Neural cell (in vitro differentiated cells): Measurements from ENCODE around the gene STRAP. TPM values are rescaled to one million over a fixed set of nuclear protein-coding genes. Genes with fewer than 3 reads are reported as not detected.

Experiments used
- H2AFZ ChIP-seq: fragments of 200-600, 300-800 bp; sonication (generic), shearing (Covaris generic); 2 replicates; pipeline ENCODE4 v1.6.0; 2014; ENCODE audit warnings: low read depth, mild to moderate bottlenecking, antibody characterized with exemption, low read length, moderate library complexity
- H3F3A ChIP-seq: fragments of 200-600 bp; shearing (Covaris generic); 2 replicates; pipeline ENCODE4 v1.6.1; 2016; ENCODE audit warnings: mild to moderate bottlenecking, moderate library complexity, mixed read lengths, antibody characterized with exemption, low read length; ENCODE audit not compliant: insufficient read depth, poor library complexity, severe bottlenecking
- H3K27ac ChIP-seq: fragments of 200-600, 300-800 bp; sonication (generic), shearing (Covaris generic); 2 replicates; pipeline ENCODE4 v1.5.1; 2014; ENCODE audit warnings: mild to moderate bottlenecking, low read length, moderate library complexity
- H3K27me3 ChIP-seq: fragments of 300-800, 200-600 bp; sonication (generic), shearing (Covaris generic); 2 replicates; pipeline ENCODE4 v1.6.0; 2014; ENCODE audit warnings: mild to moderate bottlenecking, low read depth, low read length, moderate library complexity; ENCODE audit not compliant: insufficient read depth
- H3K36me3 ChIP-seq: fragments of 300-800, 200-600 bp; sonication (generic), shearing (Covaris generic); 2 replicates; pipeline ENCODE4 v1.5.1; 2014; ENCODE audit warnings: mild to moderate bottlenecking, antibody characterized with exemption, low read length, moderate library complexity; ENCODE audit not compliant: insufficient read depth
- H3K4me2 ChIP-seq: fragments of 300-800, 200-600 bp; sonication (generic), shearing (Covaris generic); 2 replicates; pipeline ENCODE4 v1.6.0; 2014; ENCODE audit warnings: mild to moderate bottlenecking, low read length
- H3K4me3 ChIP-seq: fragments of 300-800, 200-600 bp; sonication (generic), shearing (Covaris generic); 2 replicates; pipeline ENCODE4 v1.5.1; 2014; ENCODE audit warnings: mild to moderate bottlenecking, low read length, moderate library complexity
- H3K79me2 ChIP-seq: fragments of 200-600 bp; shearing (Covaris generic); replicated peaks from 2 replicates; pipeline ENCODE4 v1.6.0; 2014; ENCODE audit warnings: mild to moderate bottlenecking, low read length, moderate library complexity; ENCODE audit not compliant: insufficient read depth
- H3K9ac ChIP-seq: fragments of 300-800, 200-600 bp; sonication (generic), shearing (Covaris generic); 2 replicates; pipeline ENCODE4 v1.6.1; 2016; ENCODE audit warnings: mild to moderate bottlenecking, low read length, mixed read lengths
- H3K9me2 ChIP-seq: fragments of 200-600 bp; shearing (Covaris generic); 2 replicates; pipeline ENCODE4 v1.6.1; 2016; ENCODE audit warnings: mild to moderate bottlenecking, low read length, mixed read lengths; ENCODE audit not compliant: insufficient read depth
- H3K9me3 ChIP-seq: fragments of 200-600, 300-800 bp; sonication (generic), shearing (Covaris generic); 2 replicates; pipeline ENCODE4 v1.6.1; 2016; ENCODE audit warnings: mild to moderate bottlenecking, mixed run types, low read length, moderate library complexity, mixed read lengths
- H4K20me1 ChIP-seq: fragments of 200-600 bp; shearing (Covaris generic); 2 replicates; pipeline ENCODE4 v1.6.1; 2016; ENCODE audit warnings: mild to moderate bottlenecking, mixed run types; ENCODE audit not compliant: insufficient read depth
- EP300 ChIP-seq: fragments of 450-650 bp; conservative IDR thresholded peaks from 2 replicates; pipeline ENCODE4 v1.6.1; 2014; ENCODE audit warnings: antibody characterized with exemption, mild to moderate bottlenecking, moderate library complexity; ENCODE audit not compliant: poor library complexity, severe bottlenecking
- EZH2 ChIP-seq: fragments of 200-600, 300-800 bp; shearing (Covaris generic), sonication (generic); IDR thresholded peaks from 2 replicates; pipeline ENCODE4 v1.6.1; 2014; ENCODE audit warnings: antibody characterized with exemption, low read length, borderline replicate concordance, mild to moderate bottlenecking; ENCODE audit not compliant: insufficient read depth, poor library complexity, severe bottlenecking
- MXI1 ChIP-seq: fragments of 450-650 bp; conservative IDR thresholded peaks from 2 replicates; pipeline ENCODE4 v1.6.1; 2014; ENCODE audit warnings: antibody characterized with exemption, mild to moderate bottlenecking; ENCODE audit not compliant: poor library complexity, severe bottlenecking
- POLR2AphosphoS5 ChIP-seq: IDR thresholded peaks from 2 replicates; pipeline ENCODE4 v1.6.1; 2012
- RAD21 ChIP-seq: fragments of 450-650 bp; conservative IDR thresholded peaks from 2 replicates; pipeline ENCODE4 v1.6.1; 2014; ENCODE audit warnings: antibody characterized with exemption, mild to moderate bottlenecking, moderate library complexity
- REST ChIP-seq: IDR thresholded peaks from 2 replicates; pipeline ENCODE4 v1.6.1; 2012; ENCODE audit warnings: borderline replicate concordance
- SMC3 ChIP-seq: fragments of 450-650 bp; conservative IDR thresholded peaks from 2 replicates; pipeline ENCODE4 v1.6.1; 2014; ENCODE audit warnings: antibody characterized with exemption, mild to moderate bottlenecking, moderate library complexity; ENCODE audit not compliant: poor library complexity
- TAF1 ChIP-seq: IDR thresholded peaks from 2 replicates; pipeline ENCODE4 v1.6.1; 2012; ENCODE audit warnings: low read depth
- polyA plus RNA-seq: library from polyadenylated mRNA; depleted of rRNA; stranded (reverse); fragments of >200 nt; gene quantifications from 2 replicates; pipeline ENCODE4 v1.2.3, GENCODE V29; 2014
- TF ChIP-seq, protein P1 (sequence below): fragments of 450-650 bp; IDR thresholded peaks from 2 replicates; pipeline ENCODE4 v1.5.1; 2014; ENCODE audit warnings: antibody characterized with exemption, mild to moderate bottlenecking, moderate library complexity; ENCODE audit not compliant: poor library complexity, severe bottlenecking

Gene STRAP
- polyA plus RNA-seq, 1 donor from 2014 or later: 213 TPM

DNA sequence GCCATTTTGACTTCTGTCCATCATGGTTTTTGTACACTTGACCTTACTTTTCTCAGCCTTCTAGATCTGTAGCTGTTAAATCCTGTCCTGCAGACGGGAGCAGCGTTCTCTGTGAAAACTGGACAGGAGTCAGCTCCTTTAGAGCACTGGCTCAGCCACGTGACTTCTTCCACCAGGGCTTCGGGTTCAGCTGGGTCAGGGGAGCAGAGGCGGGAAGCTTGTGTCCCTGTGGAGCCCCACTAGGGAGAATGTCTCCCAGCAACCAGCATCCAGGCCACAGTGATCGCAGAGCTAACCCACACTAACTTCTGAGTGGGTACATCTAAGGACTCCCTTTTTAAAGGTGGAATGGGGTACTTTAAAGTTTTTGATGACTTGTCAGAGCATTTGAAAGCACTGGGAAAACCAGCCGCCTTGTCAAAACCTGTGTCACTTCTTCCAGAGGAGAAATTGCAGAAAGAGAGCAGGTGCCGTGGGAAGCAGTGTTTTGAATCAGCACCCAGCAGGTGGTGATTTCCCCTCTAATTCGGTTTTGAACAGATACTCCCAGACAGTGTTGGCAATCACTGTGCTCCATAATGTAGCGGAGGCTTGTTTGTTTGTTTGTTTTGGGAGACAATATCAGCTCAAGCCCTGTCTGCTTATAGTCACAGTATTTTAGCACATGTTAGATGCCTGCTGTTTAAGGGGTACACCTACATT lies 46.8 kb downstream of the STRAP start:
- no peak overlapping the region for H3K9ac ChIP-seq
- H3K79me2 ChIP-seq: no peaks in the 10 kb centered on the region

DNA sequence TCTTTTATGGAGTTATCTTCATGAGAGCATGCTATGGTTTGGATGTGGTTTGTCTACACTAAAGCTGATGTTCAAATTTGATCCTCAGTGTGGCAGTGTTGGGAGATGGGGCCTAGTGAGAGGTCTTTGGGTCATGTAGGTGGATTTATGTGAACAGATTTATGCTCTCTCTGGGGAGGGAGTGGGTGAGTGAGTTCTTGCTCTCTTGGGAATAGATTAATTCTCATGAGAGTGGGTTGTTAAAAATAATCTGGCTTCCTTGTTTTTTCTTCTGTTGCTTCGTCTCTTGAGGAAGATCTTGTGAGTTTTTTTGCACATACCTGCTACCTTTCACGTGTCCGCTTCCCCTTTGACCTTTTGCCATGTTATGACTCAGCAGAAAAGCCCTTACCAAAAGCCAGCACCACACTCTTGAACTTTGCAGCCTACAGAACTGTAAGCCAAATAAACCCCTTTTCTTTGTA lies 49.4 kb downstream of the STRAP start:
- H3K4me3 ChIP-seq: no peak overlapping the region
- TF ChIP-seq, protein P1, sequence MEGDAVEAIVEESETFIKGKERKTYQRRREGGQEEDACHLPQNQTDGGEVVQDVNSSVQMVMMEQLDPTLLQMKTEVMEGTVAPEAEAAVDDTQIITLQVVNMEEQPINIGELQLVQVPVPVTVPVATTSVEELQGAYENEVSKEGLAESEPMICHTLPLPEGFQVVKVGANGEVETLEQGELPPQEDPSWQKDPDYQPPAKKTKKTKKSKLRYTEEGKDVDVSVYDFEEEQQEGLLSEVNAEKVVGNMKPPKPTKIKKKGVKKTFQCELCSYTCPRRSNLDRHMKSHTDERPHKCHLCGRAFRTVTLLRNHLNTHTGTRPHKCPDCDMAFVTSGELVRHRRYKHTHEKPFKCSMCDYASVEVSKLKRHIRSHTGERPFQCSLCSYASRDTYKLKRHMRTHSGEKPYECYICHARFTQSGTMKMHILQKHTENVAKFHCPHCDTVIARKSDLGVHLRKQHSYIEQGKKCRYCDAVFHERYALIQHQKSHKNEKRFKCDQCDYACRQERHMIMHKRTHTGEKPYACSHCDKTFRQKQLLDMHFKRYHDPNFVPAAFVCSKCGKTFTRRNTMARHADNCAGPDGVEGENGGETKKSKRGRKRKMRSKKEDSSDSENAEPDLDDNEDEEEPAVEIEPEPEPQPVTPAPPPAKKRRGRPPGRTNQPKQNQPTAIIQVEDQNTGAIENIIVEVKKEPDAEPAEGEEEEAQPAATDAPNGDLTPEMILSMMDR: no peak
- TF ChIP-seq REST (no peak), EP300 (no peak), EZH2 (no peak), SMC3 (no peak), MXI1 (no peak), TAF1 (no peak), RAD21 (no peak), POLR2AphosphoS5 (no peak)
- no peaks in the 10 kb centered on the region for H3K9me2 ChIP-seq
- H2AFZ ChIP-seq: no peak overlapping the region
- H3K4me2 ChIP-seq: no peak overlapping the region
- no peaks in the 10 kb centered on the region for H3K36me3 ChIP-seq
- no peak overlapping the region for H3K27ac ChIP-seq
- no peaks in the 10 kb centered on the region for H3K79me2 ChIP-seq
- no peaks in the 10 kb centered on the region for H3F3A ChIP-seq
- H3K9ac ChIP-seq: no peak overlapping the region
- no peaks in the 10 kb centered on the region for H4K20me1 ChIP-seq
- no peaks in the 10 kb centered on the region for H3K9me3 ChIP-seq
- no peaks in the 10 kb centered on the region for H3K27me3 ChIP-seq

More for the DNA sequence above, 46.8 kb downstream of the STRAP start:
- H3K27me3 ChIP-seq: no peaks in the 10 kb centered on the region
- H3F3A ChIP-seq: no peaks in the 10 kb centered on the region
- no peaks in the 10 kb centered on the region for H3K36me3 ChIP-seq
- no peak overlapping the region for H2AFZ ChIP-seq
- no peaks in the 10 kb centered on the region for H3K9me2 ChIP-seq
- H3K4me2 ChIP-seq: no peak overlapping the region
- no peak for TF ChIP-seq RAD21
- TF ChIP-seq TAF1: no peak
- no peak for TF ChIP-seq SMC3
- TF ChIP-seq REST: no peak
- H4K20me1 ChIP-seq: no peaks in the 10 kb centered on the region
- no peaks in the 10 kb centered on the region for H3K9me3 ChIP-seq
- H3K27ac ChIP-seq: no peak overlapping the region
- H3K4me3 ChIP-seq: no peak overlapping the region
